GM18498 (cell line): ENCODE data around the gene MROH2A.
"Not testable (repeated sequence)": the region's sequence is repeated elsewhere in the genome, so short reads cannot be mapped to it uniquely, and the experiment has no call there.

Source experiments
- ATAC-seq: cut with Tn5 transposase; IDR thresholded peaks from one replicate; pipeline ENCODE4 v1.9.1; 2021; ENCODE audit warnings: mild to moderate bottlenecking, moderate library complexity; ENCODE audit not compliant: unreplicated experiment

MROH2A gene

GRCh38 chr2:233778030-233778429 is at the start of gene MROH2A:
MROH2A (plus strand) TSS chr2:233778330; CDS start chr2:233779359, 1,029 bp downstream.
- no peak for ATAC-seq

GRCh38 chr2:233728723-233729301 is 49.3 kb upstream of the MROH2A start, which contains the start of gene UGT1A3:
UGT1A3 (plus strand) TSS chr2:233729042; CDS start chr2:233729127, 85 bp downstream.
- no peak for ATAC-seq

GRCh38 chr2:233736868-233737653 is 41.1 kb upstream of the MROH2A start:
- ATAC-seq, result not testable (repeated sequence)

DNA sequence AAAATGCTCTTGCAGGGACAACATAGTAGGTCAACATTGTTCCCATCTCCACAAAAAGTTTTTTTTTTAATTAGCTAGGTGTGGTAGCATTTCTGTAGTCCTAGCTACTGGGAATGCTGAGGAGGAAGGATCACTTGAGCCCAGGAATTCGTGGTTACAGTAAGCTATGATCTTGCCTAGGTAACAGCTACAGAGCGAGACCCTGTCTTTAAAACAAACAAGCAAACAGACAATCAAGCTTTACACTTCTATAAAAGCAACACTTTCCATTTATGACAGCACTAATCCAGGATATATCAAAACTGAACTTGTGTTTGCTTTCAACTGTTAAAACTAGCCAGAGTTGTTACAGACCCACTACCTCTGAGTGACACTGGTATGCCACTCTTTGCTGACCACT is 37.3 kb upstream of the MROH2A start:
- ATAC-seq, result no peak

DNA sequence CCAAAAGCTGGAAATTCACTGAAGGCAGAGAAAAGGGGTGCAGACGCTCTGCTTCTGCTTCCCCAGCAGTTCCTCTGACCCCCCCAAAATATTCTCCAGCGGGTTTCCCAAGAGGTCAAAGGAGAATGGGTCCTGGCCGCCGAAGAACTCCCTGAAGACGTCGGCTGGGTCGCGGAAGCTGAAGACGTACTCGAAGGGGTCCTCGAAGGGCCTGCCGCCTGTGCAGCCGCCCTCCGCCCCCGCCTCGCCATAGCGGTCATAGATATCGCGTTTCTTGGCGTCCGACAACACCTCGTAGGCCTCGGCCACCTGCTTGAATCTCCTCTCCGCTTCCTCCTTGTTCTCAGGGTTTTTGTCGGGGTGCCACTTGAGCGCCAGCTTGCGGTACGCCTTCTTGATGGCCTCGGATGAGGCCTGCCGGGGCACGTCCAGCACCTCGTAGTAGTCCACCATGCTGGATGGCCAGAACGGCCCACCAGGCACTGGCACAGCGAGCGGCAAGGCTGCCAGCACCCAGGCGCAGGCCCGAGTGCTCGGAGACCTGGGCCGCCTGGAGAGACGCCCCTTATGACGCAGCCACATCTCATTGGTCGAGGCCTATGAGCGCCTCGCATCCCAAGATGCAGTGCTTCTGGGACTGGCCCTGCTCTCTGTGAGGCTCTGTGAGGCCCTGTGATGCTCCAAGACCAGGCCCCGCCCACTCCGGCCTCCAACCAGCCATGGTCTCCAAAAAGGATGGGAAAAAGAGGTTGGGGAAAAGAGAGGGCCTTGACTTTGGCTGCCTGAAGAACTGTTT is 34.5 kb upstream of the MROH2A start:
- ATAC-seq, result no peak

DNA sequence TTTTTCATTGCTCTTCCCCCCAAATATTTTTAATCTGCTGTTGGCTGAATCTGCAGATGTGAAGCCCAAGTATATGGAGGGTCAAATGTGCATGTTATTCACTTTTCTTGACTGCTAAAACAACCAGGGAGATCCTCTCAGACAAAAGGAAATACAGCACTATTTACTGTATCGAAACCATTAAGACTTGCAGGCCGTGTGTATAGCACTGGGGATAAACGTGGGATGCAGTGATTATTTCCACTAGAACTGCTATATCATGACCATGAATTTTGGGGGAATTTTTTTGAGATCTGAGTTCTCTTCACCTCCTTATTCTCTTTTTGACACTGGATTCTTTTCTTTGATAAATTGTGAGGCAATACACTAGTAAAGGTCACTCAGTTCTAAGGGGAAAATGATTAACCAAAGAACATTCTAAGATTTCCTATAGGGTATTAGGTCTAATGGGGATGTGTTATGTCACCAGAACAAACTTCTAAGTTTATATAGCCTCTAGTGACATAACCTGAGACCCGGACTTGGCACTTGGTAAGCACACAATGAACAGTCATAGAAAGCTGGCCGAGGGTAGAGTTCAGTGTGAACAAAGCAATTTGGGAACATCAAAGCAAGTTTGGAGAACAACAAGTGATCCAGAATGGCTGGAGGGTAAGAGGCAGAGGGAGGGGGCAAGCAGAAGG is 32.9 kb upstream of the MROH2A start:
- no peak for ATAC-seq

DNA sequence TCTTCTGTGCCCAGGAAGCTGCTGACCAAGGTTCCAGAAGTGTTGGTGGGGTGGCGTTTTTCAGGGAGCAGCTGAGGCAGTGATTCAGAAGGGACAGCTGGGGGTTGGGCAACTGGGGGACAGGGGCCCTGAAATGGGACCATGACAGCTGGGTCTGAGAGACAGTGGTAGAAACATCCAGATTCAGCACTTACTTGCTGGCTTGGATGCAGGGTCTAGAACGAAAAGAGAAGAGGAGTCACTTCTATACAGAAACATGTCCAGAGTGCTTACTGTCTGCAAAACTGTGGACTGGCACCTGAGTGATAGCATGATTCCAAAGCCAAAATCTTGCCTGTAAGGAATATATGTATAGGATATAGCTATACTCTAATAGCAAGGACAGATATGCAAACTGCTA is 32.3 kb upstream of the MROH2A start:
- ATAC-seq, result not testable (repeated sequence)

DNA sequence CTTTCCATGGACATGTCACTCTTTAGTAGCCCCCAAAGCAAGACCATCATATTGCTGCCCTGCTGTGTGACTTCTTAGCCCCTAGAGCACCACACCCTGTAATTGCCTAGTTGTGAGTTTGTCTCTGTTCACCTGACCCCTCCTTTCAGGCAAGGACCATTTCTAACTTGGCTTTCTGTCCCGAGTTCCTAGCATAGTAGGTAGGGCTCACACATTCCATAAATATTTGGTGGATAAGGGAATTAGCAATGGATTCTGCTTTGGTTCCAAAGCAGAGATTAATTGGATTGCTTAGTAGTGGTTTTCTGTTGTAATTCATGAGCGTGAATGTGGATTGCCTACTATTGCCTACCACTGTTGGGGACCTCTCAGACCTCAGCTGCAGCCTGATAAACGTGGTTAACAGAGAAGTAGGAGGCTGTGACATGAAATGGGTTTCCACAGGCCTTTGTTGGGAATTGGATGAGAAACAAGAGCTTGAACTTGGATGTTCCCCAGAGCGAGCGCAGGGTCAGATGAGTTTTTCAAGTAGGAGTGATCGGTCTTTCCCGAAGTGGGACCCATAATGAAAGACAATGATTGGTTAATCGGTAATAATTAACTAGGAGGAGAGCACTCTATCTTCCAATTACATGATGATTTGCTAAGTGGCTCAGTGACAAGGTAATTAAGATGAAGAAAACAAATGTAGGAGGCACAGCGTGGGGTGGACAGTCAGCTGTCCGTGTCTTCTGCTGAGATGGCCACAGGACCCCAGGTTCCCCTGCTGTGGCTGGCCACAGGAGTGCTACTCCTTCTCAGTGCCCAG is 31.5 kb upstream of the MROH2A start:
- ATAC-seq, result no peak

DNA sequence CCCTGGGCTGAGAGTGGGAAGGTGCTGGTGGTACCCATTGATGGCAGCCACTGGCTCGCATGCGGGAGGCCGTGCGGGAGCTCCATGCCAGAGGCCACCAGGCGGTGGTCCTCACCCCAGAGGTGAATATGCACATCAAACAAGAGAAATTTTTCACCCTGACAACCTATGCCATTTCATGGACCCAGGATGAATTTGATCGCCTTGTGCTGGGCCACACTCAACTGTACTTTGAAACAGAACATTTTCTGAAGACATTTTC is 30.9 kb upstream of the MROH2A start:
- ATAC-seq, result no peak

DNA sequence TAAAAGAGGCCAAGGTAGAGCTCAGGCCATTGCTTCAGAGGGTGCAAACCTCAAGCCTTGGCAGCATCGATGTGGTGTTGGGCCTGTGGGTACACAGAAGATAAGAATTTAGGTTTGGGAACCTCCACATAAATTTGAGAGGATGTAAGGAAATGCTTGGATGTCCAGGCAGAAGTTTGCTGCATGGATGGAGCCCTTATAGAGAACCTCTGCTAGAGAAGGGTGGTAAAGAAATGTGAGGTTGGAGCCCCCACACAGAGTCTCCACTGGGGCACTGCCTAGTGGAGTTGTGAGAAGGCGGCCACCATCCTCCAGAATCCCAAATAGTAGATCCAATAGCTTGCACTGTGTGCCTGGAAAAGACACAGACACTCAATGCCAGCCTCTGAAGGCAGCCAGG is 27.4 kb upstream of the MROH2A start:
- not testable (repeated sequence) for ATAC-seq

DNA sequence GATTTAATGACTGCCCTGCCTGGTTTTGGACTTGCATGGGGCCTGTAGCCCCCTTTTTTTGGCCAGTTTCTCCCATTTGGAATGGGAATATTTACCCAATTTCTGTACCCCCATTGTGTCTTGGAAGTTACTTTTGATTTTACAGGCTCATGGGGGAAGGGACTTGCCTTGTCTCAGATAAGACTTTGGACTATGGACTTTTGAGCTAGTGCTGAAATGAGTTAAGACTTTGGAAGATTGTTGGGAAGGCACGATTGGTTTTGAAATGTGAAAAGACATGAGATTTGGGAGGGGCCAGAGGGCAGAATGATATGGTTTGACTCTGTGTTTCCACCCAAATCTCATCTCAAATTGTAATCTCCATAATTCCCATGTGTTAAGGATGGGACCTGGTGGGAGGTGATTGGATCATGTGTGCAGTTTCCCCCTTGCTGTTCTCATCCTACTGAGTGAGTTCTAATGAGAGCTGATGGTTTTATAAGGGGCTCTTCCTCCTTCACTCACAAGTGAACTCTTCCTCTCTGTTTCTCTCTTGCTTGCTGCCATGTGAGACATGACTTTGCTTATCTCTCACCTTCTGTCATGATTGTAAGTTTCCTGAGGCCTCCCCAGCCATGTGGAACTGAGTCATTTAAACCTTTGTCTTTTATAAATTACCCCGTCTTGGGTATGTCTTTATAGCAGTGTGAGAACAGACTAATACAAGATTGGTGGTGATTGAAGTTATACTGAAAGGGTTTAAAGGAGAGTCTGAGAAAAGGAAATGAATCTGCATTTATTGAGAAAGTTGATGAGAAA is 26.7 kb upstream of the MROH2A start:
- not testable (repeated sequence) for ATAC-seq

GRCh38 chr2:233754872-233755611 is 23.1 kb upstream of the MROH2A start:
- ATAC-seq, result no peak

- ATAC-seq, result no peak
These were observed 21.6 kb upstream of the MROH2A start for GRCh38 chr2:233756429-233757081.

- no peak for ATAC-seq
These were observed 20.0 kb upstream of the MROH2A start for GRCh38 chr2:233758141-233758540.

DNA sequence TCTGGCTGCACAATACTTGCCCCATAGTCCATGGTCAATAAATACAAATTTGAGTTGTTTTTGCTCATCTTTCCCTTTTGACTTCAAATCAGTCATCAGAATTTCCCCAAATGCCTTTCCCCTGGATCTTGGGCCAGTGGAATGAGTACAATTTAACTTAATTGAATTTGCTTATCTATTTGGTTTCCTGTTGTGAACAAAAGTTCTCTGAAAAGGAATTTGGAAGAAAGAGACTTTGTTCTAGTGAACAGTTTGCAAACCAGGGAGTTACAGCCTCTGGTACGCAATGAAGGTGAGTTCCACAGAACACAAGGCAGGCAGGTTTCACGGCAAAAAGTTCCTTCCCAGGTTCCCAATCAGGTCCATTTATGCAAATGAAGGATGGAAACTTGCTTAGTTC is 19.3 kb upstream of the MROH2A start:
- no peak for ATAC-seq

DNA sequence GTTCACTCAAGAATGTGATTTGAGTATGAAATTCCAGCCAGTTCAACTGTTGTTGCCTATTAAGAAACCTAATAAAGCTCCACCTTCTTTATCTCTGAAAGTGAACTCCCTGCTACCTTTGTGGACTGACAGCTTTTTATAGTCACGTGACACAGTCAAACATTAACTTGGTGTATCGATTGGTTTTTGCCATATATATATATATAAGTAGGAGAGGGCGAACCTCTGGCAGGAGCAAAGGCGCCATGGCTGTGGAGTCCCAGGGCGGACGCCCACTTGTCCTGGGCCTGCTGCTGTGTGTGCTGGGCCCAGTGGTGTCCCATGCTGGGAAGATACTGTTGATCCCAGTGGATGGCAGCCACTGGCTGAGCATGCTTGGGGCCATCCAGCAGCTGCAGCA is 18.1 kb upstream of the MROH2A start, which contains the start of gene UGT1A1:
Gene UGT1A1 (plus strand): TSS at position 228 of the 400 bp plus-strand sequence. CDS start 18 bp downstream, at position 246.
- ATAC-seq, result no peak

DNA sequence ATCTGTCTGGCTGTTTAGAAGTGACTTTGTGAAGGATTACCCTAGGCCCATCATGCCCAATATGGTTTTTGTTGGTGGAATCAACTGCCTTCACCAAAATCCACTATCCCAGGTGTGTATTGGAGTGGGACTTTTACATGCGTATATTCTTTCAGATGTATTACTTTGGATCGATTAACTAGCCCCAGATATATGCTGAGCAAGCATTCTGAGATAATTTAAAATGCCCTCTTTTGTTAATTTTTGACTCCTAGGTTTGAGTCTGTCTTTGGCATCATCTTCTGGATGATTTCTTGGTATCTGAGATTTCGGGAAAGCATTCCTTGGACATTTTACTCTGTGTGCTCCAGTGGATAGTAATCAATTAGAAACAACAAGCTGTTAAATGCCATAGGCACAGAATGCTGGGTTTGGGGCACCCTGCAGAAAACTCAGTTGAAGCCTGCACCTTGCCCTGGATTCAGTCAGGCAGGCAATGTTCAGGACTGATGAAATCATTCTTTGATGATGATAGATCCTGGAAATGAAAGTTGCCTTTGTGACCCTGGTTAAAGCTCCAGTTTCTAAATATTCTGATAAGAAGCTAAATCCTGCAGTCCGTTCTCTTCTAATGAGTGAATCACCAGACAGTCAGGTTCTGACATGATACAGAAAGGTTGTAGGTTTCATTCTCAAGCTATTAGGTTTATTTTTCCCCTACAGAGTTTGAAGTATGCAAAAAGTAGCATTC is 16.9 kb upstream of the MROH2A start:
- no peak for ATAC-seq

DNA sequence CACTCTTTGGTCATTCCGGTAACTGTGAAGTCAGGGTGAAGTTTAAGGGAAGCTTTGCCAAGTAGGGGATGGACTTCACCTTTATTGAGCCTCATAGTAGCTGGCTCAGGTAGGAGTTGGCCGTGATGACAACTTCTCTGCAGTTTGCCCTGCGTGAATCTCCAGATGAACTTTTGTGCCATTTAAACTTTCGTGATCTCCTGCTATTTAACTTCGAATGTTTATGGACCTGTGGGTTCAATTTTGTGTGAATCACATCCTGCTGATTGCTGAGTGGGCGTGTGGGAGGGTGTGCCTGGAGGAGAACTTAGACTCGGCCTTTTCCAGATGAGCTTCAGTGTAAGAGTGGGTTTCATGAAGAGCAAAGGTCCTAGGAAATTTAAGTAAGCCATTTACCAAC is 13.9 kb upstream of the MROH2A start:
- no peak for ATAC-seq
